OCI-LY1 (cell line): ENCODE measurements around the gene PILRA.

Experiments
- H2AFZ ChIP-seq: fragments of 200-600 bp; sonication (generic), shearing (Covaris generic); 2 replicates; pipeline ENCODE4 v1.6.0; 2014; ENCODE audit warnings: antibody characterized with exemption, mild to moderate bottlenecking, low read length
- H3F3A ChIP-seq: fragments of 200-600 bp; sonication (generic), shearing (Covaris generic); 2 replicates; pipeline ENCODE4 v1.6.0; 2014; ENCODE audit warnings: mild to moderate bottlenecking, antibody characterized with exemption, low read length, moderate library complexity; ENCODE audit not compliant: insufficient read depth
- H3K27ac ChIP-seq: fragments of 200-600 bp; sonication (generic); 2 replicates; pipeline ENCODE4 v1.5.1; 2014; ENCODE audit warnings: low read length, mixed run types, mild to moderate bottlenecking, low read depth; ENCODE audit not compliant: poor library complexity, severe bottlenecking
- H3K27me3 ChIP-seq: fragments of 200-600 bp; sonication (generic); 2 replicates; pipeline ENCODE4 v1.6.0; 2014; ENCODE audit warnings: antibody characterized with exemption, mild to moderate bottlenecking, low read length, moderate library complexity; ENCODE audit not compliant: insufficient read depth
- H3K36me3 ChIP-seq: fragments of 200-600 bp; sonication (generic); 2 replicates; pipeline ENCODE4 v1.6.1; 2014; ENCODE audit warnings: mild to moderate bottlenecking, antibody characterized with exemption, low read length, moderate library complexity, mixed read lengths; ENCODE audit not compliant: insufficient read depth
- H3K4me1 ChIP-seq: fragments of 200-600 bp; sonication (generic); 2 replicates; pipeline ENCODE4 v1.5.1; 2014; ENCODE audit warnings: mild to moderate bottlenecking, low read length, moderate library complexity; ENCODE audit not compliant: insufficient read depth, severe bottlenecking
- H3K4me2 ChIP-seq: fragments of 200-600 bp; sonication (generic), shearing (Covaris generic); 2 replicates; pipeline ENCODE4 v1.6.1; 2014; ENCODE audit warnings: low read length
- H3K4me3 ChIP-seq: fragments of 200-600 bp; sonication (generic); 2 replicates; pipeline ENCODE4 v1.5.1; 2014; ENCODE audit warnings: low read length, low read depth, mild to moderate bottlenecking, mixed read lengths; ENCODE audit not compliant: poor library complexity, severe bottlenecking
- H3K79me2 ChIP-seq: fragments of 200-600 bp; shearing (Covaris generic); 2 replicates; pipeline ENCODE4 v1.6.1; 2016; ENCODE audit warnings: mixed run types, low read length, mixed read lengths; ENCODE audit not compliant: insufficient read depth
- H3K9ac ChIP-seq: fragments of 200-600 bp; sonication (generic), shearing (Covaris generic); 2 replicates; pipeline ENCODE4 v1.6.1; 2014; ENCODE audit warnings: mild to moderate bottlenecking, low read length, mixed read lengths
- H3K9me2 ChIP-seq: fragments of 200-600 bp; sonication (generic), shearing (Covaris generic); 2 replicates; pipeline ENCODE4 v1.6.1; 2014; ENCODE audit warnings: low read depth, mild to moderate bottlenecking, low read length, mixed read lengths
- H3K9me3 ChIP-seq: fragments of 200-600 bp; shearing (Covaris generic); 2 replicates; pipeline ENCODE4 v1.6.1; 2014; ENCODE audit warnings: low read length, mixed read lengths
- H4K20me1 ChIP-seq: fragments of 200-600 bp; sonication (generic), shearing (Covaris generic); 2 replicates; pipeline ENCODE4 v1.6.0; 2016; ENCODE audit warnings: mild to moderate bottlenecking, low read length; ENCODE audit not compliant: insufficient read depth
- EZH2 ChIP-seq: fragments of 200-600 bp; sonication (generic), shearing (Covaris generic); IDR thresholded peaks from 2 replicates; pipeline ENCODE4 v1.8.0; 2017; ENCODE audit warnings: borderline replicate concordance, mixed run types, mild to moderate bottlenecking, antibody characterized with exemption, low read length, moderate library complexity, mixed read lengths
- TF ChIP-seq, protein P1 (sequence below): fragments of 200-600 bp; sonication (generic), shearing (Covaris generic); IDR thresholded peaks from 2 replicates; pipeline ENCODE4 v1.5.1; 2017; ENCODE audit warnings: mild to moderate bottlenecking, antibody characterized with exemption, low read length, moderate library complexity, mixed read lengths

PILRA gene

GRCh38 chr7:100401811-100402210 is 28.5 kb downstream of the PILRA start:
- no peaks in the 10 kb centered on the region for H3F3A ChIP-seq
- no peaks in the 10 kb centered on the region for H4K20me1 ChIP-seq
- no peak overlapping the region for H3K4me2 ChIP-seq
- no peaks in the 10 kb centered on the region for H3K79me2 ChIP-seq
- no peaks in the 10 kb centered on the region for H3K9me3 ChIP-seq
- no peaks in the 10 kb centered on the region for H3K27me3 ChIP-seq
- H3K36me3 ChIP-seq = no peaks in the 10 kb centered on the region
- H3K27ac ChIP-seq = no peak overlapping the region
- H2AFZ ChIP-seq = no peak overlapping the region
- no peak overlapping the region for H3K9ac ChIP-seq
- no peak for TF ChIP-seq EZH2
- TF ChIP-seq, protein P1, sequence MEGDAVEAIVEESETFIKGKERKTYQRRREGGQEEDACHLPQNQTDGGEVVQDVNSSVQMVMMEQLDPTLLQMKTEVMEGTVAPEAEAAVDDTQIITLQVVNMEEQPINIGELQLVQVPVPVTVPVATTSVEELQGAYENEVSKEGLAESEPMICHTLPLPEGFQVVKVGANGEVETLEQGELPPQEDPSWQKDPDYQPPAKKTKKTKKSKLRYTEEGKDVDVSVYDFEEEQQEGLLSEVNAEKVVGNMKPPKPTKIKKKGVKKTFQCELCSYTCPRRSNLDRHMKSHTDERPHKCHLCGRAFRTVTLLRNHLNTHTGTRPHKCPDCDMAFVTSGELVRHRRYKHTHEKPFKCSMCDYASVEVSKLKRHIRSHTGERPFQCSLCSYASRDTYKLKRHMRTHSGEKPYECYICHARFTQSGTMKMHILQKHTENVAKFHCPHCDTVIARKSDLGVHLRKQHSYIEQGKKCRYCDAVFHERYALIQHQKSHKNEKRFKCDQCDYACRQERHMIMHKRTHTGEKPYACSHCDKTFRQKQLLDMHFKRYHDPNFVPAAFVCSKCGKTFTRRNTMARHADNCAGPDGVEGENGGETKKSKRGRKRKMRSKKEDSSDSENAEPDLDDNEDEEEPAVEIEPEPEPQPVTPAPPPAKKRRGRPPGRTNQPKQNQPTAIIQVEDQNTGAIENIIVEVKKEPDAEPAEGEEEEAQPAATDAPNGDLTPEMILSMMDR = no peak
- no peaks in the 10 kb centered on the region for H3K9me2 ChIP-seq
- H3K4me1 ChIP-seq = peaks cover 5% of the 10 kb centered on the region
- H3K4me3 ChIP-seq = no peak overlapping the region

DNA sequence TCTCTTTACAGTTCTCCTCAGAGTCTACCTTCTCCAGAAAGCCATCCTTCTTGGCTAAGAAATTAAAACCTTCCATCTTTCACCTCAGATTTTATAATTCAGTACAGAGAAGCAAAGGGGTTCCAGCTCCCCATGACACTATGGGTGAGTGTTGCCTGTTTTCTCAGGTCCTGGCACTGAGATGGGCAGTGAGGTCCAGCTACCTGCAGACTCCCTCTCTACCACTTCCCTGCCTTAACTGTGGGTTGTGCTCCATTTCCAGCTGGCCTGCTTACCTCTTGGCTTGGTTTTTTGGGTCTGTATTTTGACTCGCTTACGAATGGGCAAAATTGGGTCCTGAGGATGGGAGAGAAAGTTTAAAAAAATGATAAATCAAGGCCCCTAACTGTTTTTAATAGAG is 29.0 kb downstream of the PILRA start:
- Histone ChIP-seq H3K4me3 (no peak overlapping the region), H3K27me3 (no peaks in the 10 kb centered on the region), H3K9me2 (no peaks in the 10 kb centered on the region), H3K9ac (no peak overlapping the region), H4K20me1 (no peaks in the 10 kb centered on the region), H3K9me3 (no peaks in the 10 kb centered on the region), H3K4me1 (peaks cover 4% of the 10 kb centered on the region), H3F3A (no peaks in the 10 kb centered on the region), H3K36me3 (no peaks in the 10 kb centered on the region), H3K4me2 (no peak overlapping the region), H2AFZ (no peak overlapping the region), H3K27ac (no peak overlapping the region), H3K79me2 (no peaks in the 10 kb centered on the region)
- TF ChIP-seq, protein P1 = no peak
- no peak for TF ChIP-seq EZH2

DNA sequence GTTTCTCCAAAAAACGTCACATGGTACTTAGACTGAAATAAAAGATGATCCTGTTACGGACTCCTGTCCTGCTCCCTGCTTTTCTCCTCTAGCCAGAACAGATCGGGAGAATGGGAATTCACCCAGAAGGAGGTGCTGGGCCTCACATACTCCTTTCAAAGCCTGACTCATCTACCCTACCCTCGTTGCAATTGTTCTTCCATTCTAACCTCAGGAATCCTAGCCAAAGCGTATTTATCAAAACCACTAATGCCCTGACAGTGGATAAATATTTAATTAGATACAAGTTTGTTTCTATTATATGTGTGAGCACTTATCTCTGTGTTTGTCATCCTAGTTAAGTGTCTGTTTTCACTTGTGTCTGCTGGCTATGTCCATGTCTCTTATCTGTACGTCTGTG is 33.5 kb downstream of the PILRA start:
- TF ChIP-seq, protein P1 = no peak
- TF ChIP-seq EZH2 = no peak
- Histone ChIP-seq H3K36me3 (no peaks in the 10 kb centered on the region), H2AFZ (no peak overlapping the region), H3K27me3 (peaks cover 6% of the 10 kb centered on the region; the same call in 1 of the 2 replicates), H3K9ac (no peak overlapping the region), H3K27ac (no peak overlapping the region), H4K20me1 (no peaks in the 10 kb centered on the region), H3K4me3 (no peak overlapping the region), H3K79me2 (no peaks in the 10 kb centered on the region), H3F3A (no peaks in the 10 kb centered on the region), H3K4me1 (peaks cover 6% of the 10 kb centered on the region), H3K4me2 (no peak overlapping the region), H3K9me2 (no peaks in the 10 kb centered on the region), H3K9me3 (no peaks in the 10 kb centered on the region)
